HepG2 (cell line): Measurements from ENCODE around the gene ATP11A. TPM values are rescaled to one million over a fixed set of nuclear protein-coding genes. Genes with fewer than 3 reads are reported as not detected.
A peak's percentile ranks its signal among the peaks of the same experiment; 100 is the strongest.

Source experiments
- FOXO1 ChIP-seq: sonication (generic); formaldehyde crosslinking; IDR thresholded peaks from 2 replicates; pipeline ENCODE4 v1.4.0; 2020; ENCODE audit warnings: missing genetic modification reagents
- HOXA5 ChIP-seq: sonication (generic); formaldehyde crosslinking; IDR thresholded peaks from 2 replicates; pipeline ENCODE4 v1.4.0; 2020; ENCODE audit warnings: missing genetic modification reagents
- MEF2D ChIP-seq: sonication (generic); formaldehyde crosslinking; IDR thresholded peaks from 2 replicates; pipeline ENCODE4 v1.5.1; 2020; ENCODE audit warnings: mild to moderate bottlenecking, missing genetic modification reagents
- NKX3-1 ChIP-seq: sonication (generic); formaldehyde crosslinking; IDR thresholded peaks from 2 replicates; pipeline ENCODE4 v1.5.0; 2020; ENCODE audit warnings: missing genetic modification reagents
- NR2F6 ChIP-seq, 2 experiments: IDR thresholded peaks; 2 replicates each; pipeline ENCODE4 v1.6.1; 2016; ENCODE audit warnings: antibody characterized with exemption in 1 of 2, mild to moderate bottlenecking in 1 of 2
- RBAK ChIP-seq: sonication (generic); formaldehyde crosslinking; IDR thresholded peaks from 2 replicates; pipeline ENCODE4 v1.5.1; 2020; ENCODE audit warnings: mild to moderate bottlenecking, missing genetic modification reagents
- REPIN1 ChIP-seq: sonication (generic); formaldehyde crosslinking; IDR thresholded peaks from 2 replicates; pipeline ENCODE4 v1.8.0; 2022; ENCODE audit warnings: missing genetic modification reagents, low read depth, mild to moderate bottlenecking, borderline replicate concordance
- RFX5 ChIP-seq: IDR thresholded peaks from 2 replicates; pipeline ENCODE4 v1.6.1; 2011; ENCODE audit warnings: low read depth, low read length, improper control_type of control experiment
- SMARCC2 ChIP-seq: fragments of 450-650 bp; IDR thresholded peaks from 2 replicates; pipeline ENCODE4 v1.6.1; 2017; ENCODE audit warnings: antibody characterized with exemption, mild to moderate bottlenecking
- ZBTB7B ChIP-seq: sonication (generic); formaldehyde crosslinking; IDR thresholded peaks from 2 replicates; pipeline ENCODE4 v1.4.0; 2020; ENCODE audit warnings: missing genetic modification reagents
- ZNF143 ChIP-seq: sonication (generic); formaldehyde crosslinking; IDR thresholded peaks from 2 replicates; pipeline ENCODE4 v1.4.0; 2020; ENCODE audit warnings: missing genetic modification reagents
- ZNF34 ChIP-seq: sonication (generic); formaldehyde crosslinking; IDR thresholded peaks from 2 replicates; pipeline ENCODE4 v1.4.0; 2020; ENCODE audit warnings: mild to moderate bottlenecking, missing genetic modification reagents, borderline replicate concordance
- ZNF383 ChIP-seq: sonication (generic); formaldehyde crosslinking; IDR thresholded peaks from 2 replicates; pipeline ENCODE4 v1.4.0; 2020; ENCODE audit warnings: missing genetic modification reagents, mild to moderate bottlenecking, borderline replicate concordance
- ZNF556 ChIP-seq: sonication (generic); formaldehyde crosslinking; IDR thresholded peaks from 2 replicates; pipeline ENCODE4 v1.4.0; 2020; ENCODE audit warnings: mild to moderate bottlenecking, missing genetic modification reagents, borderline replicate concordance
- ZNF577 ChIP-seq: sonication (generic); formaldehyde crosslinking; IDR thresholded peaks from 2 replicates; pipeline ENCODE4 v1.4.0; 2020; ENCODE audit warnings: mild to moderate bottlenecking, low read depth, missing genetic modification reagents, borderline replicate concordance
- ZSCAN29 ChIP-seq: sonication (generic); formaldehyde crosslinking; conservative IDR thresholded peaks from 2 replicates; pipeline ENCODE4 v1.4.0; 2020; ENCODE audit warnings: mild to moderate bottlenecking, missing genetic modification reagents
- polyA plus RNA-seq, 8 experiments: library from polyadenylated mRNA; depleted of rRNA in 3 of 8; stranded (reverse) in 7 of 8; unstranded in 1 of 8; fragments of >200 nt; fragmentation: Illumina TruSeq in 4 of 8; extraction: Trizol in 4 of 8; gene quantifications; 2 replicates each; pipeline versions ENCODE4 v1.2.1 to v1.2.3, GENCODE V29; 2011 to 2016; ENCODE audit warnings: low read depth in 4 of 8, missing spikeins in 1 of 8, mixed read lengths in 1 of 8; ENCODE audit not compliant: insufficient read depth in 1 of 8
- total RNA-seq, 5 experiments: library from RNA; depleted of rRNA; stranded (reverse); fragments of >200 nt; fragmentation: Illumina TruSeq; extraction: Trizol; gene quantifications; 2 replicates each; pipeline ENCODE4 v1.2.3, GENCODE V29; 2016; ENCODE audit warnings: low read depth in 1 of 5
- TF ChIP-seq, protein P1 (sequence below): sonication (generic); formaldehyde crosslinking; IDR thresholded peaks from 2 replicates; pipeline ENCODE4 v1.4.0; 2020; ENCODE audit warnings: missing genetic modification reagents, borderline replicate concordance
- TF ChIP-seq, protein P2 (sequence below): sonication (generic); formaldehyde crosslinking; IDR thresholded peaks from 2 replicates; pipeline ENCODE4 v1.4.0; 2020; ENCODE audit warnings: mild to moderate bottlenecking, missing genetic modification reagents
- TF ChIP-seq, protein P3 (sequence below): sonication (generic); formaldehyde crosslinking; IDR thresholded peaks from 2 replicates; pipeline ENCODE4 v1.5.1; 2020; ENCODE audit warnings: missing genetic modification reagents, mild to moderate bottlenecking, borderline replicate concordance
- TF ChIP-seq, protein P4 (sequence below): sonication (generic); formaldehyde crosslinking; IDR thresholded peaks from 2 replicates; pipeline ENCODE4 v1.5.0; 2020; ENCODE audit warnings: missing genetic modification reagents, mild to moderate bottlenecking, borderline replicate concordance

Gene ATP11A
- total and polyA plus RNA-seq, 2 of the 13 experiments (the other 11 are each of a cell fraction or from before 2014, with no cell fraction given) = 18.4 to 20.1 TPM

DNA sequence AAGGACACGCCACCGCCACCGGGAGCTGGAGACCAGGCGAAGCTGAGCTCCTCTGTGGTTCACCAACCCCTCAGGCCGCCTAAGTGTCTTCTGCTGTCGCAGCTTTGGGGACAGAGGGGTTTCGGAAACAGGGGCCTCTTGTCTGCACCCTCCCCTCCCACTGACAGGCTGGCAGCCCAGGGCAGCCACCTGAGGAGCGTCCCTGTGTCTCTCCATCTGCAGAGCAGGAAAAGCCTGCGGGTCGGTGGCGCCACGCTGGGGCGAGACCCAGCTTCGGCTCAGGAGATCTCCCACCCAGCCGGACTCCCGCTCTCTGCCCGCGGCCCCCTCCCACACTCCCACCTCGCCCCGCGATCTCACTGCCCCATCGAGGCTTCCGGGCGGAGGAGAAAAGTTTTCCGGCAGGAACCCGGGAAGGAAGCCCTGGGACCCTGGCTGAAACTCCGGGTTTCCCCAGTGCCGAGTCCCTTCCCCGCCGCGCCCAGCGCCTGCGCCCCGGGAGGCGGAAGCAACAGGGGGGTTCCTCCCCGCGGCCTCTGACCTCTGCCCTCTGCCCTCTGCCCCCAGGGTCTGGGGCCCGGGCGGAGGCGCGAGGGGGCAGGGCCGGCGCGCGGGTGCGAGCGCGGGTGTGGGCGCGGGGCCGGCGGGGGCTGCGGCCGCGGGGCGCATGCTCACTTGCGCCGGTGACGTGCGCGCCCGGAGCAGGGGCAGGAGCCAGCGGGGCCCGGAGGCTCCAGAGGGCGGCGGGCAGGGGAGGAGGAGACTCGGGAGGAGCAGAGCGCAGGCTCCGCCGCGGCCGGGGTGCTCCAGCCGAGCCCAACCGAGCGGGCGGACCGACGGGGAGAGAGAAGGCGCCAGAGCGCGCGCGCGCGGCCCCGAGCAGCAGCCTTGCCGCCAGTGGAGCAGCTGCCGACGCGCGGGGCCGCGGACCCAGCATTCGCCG, at the start of gene ATP11A (continued):
- TF ChIP-seq NKX3-1 = no peak; the same call in 1 of the 2 replicates
- TF ChIP-seq, protein P1, sequence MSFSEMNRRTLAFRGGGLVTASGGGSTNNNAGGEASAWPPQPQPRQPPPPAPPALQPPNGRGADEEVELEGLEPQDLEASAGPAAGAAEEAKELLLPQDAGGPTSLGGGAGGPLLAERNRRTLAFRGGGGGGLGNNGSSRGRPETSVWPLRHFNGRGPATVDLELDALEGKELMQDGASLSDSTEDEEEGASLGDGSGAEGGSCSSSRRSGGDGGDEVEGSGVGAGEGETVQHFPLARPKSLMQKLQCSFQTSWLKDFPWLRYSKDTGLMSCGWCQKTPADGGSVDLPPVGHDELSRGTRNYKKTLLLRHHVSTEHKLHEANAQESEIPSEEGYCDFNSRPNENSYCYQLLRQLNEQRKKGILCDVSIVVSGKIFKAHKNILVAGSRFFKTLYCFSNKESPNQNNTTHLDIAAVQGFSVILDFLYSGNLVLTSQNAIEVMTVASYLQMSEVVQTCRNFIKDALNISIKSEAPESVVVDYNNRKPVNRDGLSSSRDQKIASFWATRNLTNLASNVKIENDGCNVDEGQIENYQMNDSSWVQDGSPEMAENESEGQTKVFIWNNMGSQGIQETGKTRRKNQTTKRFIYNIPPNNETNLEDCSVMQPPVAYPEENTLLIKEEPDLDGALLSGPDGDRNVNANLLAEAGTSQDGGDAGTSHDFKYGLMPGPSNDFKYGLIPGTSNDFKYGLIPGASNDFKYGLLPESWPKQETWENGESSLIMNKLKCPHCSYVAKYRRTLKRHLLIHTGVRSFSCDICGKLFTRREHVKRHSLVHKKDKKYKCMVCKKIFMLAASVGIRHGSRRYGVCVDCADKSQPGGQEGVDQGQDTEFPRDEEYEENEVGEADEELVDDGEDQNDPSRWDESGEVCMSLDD (CRISPR knock-in tag) = peak; percentile 97
- TF ChIP-seq RBAK = no peak
- no peak for TF ChIP-seq ZNF577 (CRISPR knock-in tag)
- TF ChIP-seq HOXA5 (CRISPR knock-in tag) = peak; percentile 68; the same call in 1 of the 2 replicates
- no peak for TF ChIP-seq ZNF383 (CRISPR knock-in tag)
- no peak for TF ChIP-seq SMARCC2
- no peak for TF ChIP-seq ZNF143 (CRISPR knock-in tag)
- TF ChIP-seq ZNF34 (CRISPR knock-in tag) = no peak
- peak; percentile 57; the same call in 1 of the 2 replicates for TF ChIP-seq ZBTB7B
- peak; percentile 95 for TF ChIP-seq ZNF556 (CRISPR knock-in tag)
- TF ChIP-seq ZSCAN29 (CRISPR knock-in tag) = no peak
- TF ChIP-seq, protein P2, sequence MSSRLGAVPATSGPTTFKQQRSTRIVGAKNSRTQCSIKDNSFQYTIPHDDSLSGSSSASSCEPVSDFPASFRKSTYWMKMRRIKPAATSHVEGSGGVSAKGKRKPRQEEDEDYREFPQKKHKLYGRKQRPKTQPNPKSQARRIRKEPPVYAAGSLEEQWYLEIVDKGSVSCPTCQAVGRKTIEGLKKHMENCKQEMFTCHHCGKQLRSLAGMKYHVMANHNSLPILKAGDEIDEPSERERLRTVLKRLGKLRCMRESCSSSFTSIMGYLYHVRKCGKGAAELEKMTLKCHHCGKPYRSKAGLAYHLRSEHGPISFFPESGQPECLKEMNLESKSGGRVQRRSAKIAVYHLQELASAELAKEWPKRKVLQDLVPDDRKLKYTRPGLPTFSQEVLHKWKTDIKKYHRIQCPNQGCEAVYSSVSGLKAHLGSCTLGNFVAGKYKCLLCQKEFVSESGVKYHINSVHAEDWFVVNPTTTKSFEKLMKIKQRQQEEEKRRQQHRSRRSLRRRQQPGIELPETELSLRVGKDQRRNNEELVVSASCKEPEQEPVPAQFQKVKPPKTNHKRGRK (CRISPR knock-in tag) = no peak
- no peak for TF ChIP-seq FOXO1 (CRISPR knock-in tag)
- TF ChIP-seq, protein P3, sequence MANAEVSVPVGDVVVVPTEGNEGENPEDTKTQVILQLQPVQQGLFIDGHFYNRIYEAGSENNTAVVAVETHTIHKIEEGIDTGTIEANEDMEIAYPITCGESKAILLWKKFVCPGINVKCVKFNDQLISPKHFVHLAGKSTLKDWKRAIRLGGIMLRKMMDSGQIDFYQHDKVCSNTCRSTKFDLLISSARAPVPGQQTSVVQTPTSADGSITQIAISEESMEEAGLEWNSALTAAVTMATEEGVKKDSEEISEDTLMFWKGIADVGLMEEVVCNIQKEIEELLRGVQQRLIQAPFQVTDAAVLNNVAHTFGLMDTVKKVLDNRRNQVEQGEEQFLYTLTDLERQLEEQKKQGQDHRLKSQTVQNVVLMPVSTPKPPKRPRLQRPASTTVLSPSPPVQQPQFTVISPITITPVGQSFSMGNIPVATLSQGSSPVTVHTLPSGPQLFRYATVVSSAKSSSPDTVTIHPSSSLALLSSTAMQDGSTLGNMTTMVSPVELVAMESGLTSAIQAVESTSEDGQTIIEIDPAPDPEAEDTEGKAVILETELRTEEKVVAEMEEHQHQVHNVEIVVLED (CRISPR knock-in tag) = peak; percentile 63; the same call in 1 of the 2 replicates
- TF ChIP-seq REPIN1 (CRISPR knock-in tag) = 0 out of 2 replicates have a peak, but pooled peaks have one; percentile 29
- no peak for TF ChIP-seq MEF2D
- TF ChIP-seq RFX5 = no peak
- TF ChIP-seq, protein P4, sequence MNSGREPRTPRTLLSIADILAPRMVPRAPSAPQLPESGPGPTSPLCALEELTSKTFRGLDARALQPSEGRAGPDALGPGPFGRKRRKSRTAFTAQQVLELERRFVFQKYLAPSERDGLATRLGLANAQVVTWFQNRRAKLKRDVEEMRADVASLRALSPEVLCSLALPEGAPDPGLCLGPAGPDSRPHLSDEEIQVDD = no peak
- TF ChIP-seq NR2F6 (IDR thresholded peaks at IDR 0.05) = peak; percentile 96
- peak; percentile 99 for TF ChIP-seq NR2F6 (CRISPR knock-in tag; IDR thresholded peaks at IDR 0.05)
